Astrocyte (in vitro differentiated cells and primary cell): ENCODE results near the gene HMCN1. TPM values are rescaled to one million over a fixed set of nuclear protein-coding genes. Genes with fewer than 3 reads are reported as not detected.

Experiments
- DNase-seq: peaks from one replicate; pipeline ENCODE4 v3.0.0-alpha.2; 2010; ENCODE audit warnings: low read depth
- FAIRE-seq: peaks from 2 replicates; lab custom pipeline; 2011; peaks lifted over from hg19 to GRCh38; lab: Jason Lieb, UNC
- H2AFZ ChIP-seq: 2 replicates; pipeline ENCODE4 v1.6.0; 2012; ENCODE audit warnings: low read depth, low read length, inconsistent platforms
- H3K27ac ChIP-seq: 2 replicates; pipeline ENCODE4 v1.5.1; 2011; ENCODE audit warnings: low read depth, low read length, inconsistent platforms
- H3K27me3 ChIP-seq: 2 replicates; pipeline ENCODE4 v1.6.0; 2011; ENCODE audit warnings: low read length, inconsistent platforms; ENCODE audit not compliant: insufficient read depth
- H3K36me3 ChIP-seq: 2 replicates; pipeline ENCODE4 v1.5.1; 2011; ENCODE audit warnings: low read length, inconsistent platforms; ENCODE audit not compliant: insufficient read depth
- H3K4me1 ChIP-seq: 2 replicates; pipeline ENCODE4 v1.5.1; 2011; ENCODE audit warnings: low read length, inconsistent platforms; ENCODE audit not compliant: insufficient read depth
- H3K4me2 ChIP-seq: 2 replicates; pipeline ENCODE4 v1.6.0; 2012; ENCODE audit warnings: low read length, inconsistent platforms
- H3K4me3 ChIP-seq: 2 replicates; pipeline ENCODE4 v1.5.1; 2011; ENCODE audit warnings: low read depth, mild to moderate bottlenecking, low read length, inconsistent platforms; ENCODE audit not compliant: insufficient read depth
- H3K79me2 ChIP-seq: 2 replicates; pipeline ENCODE4 v1.6.0; 2012; ENCODE audit warnings: mild to moderate bottlenecking, low read length, inconsistent platforms; ENCODE audit not compliant: insufficient read depth
- H3K9ac ChIP-seq: 2 replicates; pipeline ENCODE4 v1.6.0; 2012; ENCODE audit warnings: mild to moderate bottlenecking, low read length, inconsistent platforms
- H3K9me3 ChIP-seq: 2 replicates; pipeline ENCODE4 v1.5.1; 2012; ENCODE audit warnings: low read depth, mild to moderate bottlenecking, low read length, inconsistent platforms; ENCODE audit not compliant: insufficient read depth
- H4K20me1 ChIP-seq: 2 replicates; pipeline ENCODE4 v1.6.0; 2012; ENCODE audit warnings: low read length, inconsistent platforms; ENCODE audit not compliant: insufficient read depth
- H3K27ac Mint-ChIP-seq: one replicate; pipeline ENCODE4 v1.8.0; 2021; ENCODE audit warnings: mild to moderate bottlenecking, mixed read lengths; ENCODE audit not compliant: unreplicated experiment
- H3K27me3 Mint-ChIP-seq: one replicate; pipeline ENCODE4 v1.8.0; 2021; ENCODE audit warnings: low read depth, mixed read lengths; ENCODE audit not compliant: unreplicated experiment
- H3K36me3 Mint-ChIP-seq: one replicate; pipeline ENCODE4 v1.8.0; 2021; ENCODE audit warnings: low read depth, mixed read lengths; ENCODE audit not compliant: unreplicated experiment
- H3K4me1 Mint-ChIP-seq: one replicate; pipeline ENCODE4 v1.8.0; 2021; ENCODE audit warnings: low read depth, mixed read lengths; ENCODE audit not compliant: unreplicated experiment
- H3K4me3 Mint-ChIP-seq: one replicate; pipeline ENCODE4 v1.8.0; 2021; ENCODE audit warnings: mild to moderate bottlenecking, moderate library complexity, mixed read lengths; ENCODE audit not compliant: unreplicated experiment
- H3K9me3 Mint-ChIP-seq: one replicate; pipeline ENCODE4 v1.8.0; 2021; ENCODE audit warnings: mild to moderate bottlenecking, mixed read lengths; ENCODE audit not compliant: unreplicated experiment
- CTCF ChIP-seq: IDR thresholded peaks from 2 replicates; pipeline ENCODE4 v1.5.1; 2011; ENCODE audit warnings: low read depth, mild to moderate bottlenecking, inconsistent platforms, low read length, moderate library complexity; ENCODE audit not compliant: insufficient read depth
- EZH2 ChIP-seq: IDR thresholded peaks from 2 replicates; pipeline ENCODE4 v1.6.1; 2012; ENCODE audit warnings: mild to moderate bottlenecking, low read length, inconsistent platforms; ENCODE audit not compliant: insufficient read depth
- total RNA-seq: library from RNA; stranded (reverse); gene quantifications from 2 replicates; pipeline ENCODE4 v1.2.1, GENCODE V29; 2021

The HMCN1 gene
- total RNA-seq, 1 donor from 2014 or later = 19.7 TPM

DNA sequence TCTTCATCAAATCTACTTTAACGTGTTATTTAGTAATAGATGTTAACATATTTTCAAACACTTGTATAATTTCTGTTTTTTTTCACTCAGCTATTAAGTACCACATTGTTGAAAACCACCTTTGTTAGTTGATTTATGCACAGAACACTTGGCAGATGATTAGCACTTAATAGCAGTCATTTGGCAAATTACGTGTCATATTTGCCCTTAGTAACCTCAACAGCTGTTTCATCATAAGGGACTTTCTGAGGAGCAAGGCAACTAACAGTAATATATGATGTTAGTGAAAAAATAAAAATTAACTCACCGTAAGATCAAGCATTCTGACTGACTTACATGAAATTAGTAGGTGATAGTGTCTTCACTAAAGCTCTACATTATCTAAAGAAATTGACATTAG is 186.4 kb downstream of the HMCN1 start:
- H3K27ac ChIP-seq = no peak overlapping the region
- H2AFZ ChIP-seq = no peak overlapping the region
- H4K20me1 ChIP-seq = no peaks in the 10 kb centered on the region
- H3K4me2 ChIP-seq = no peak overlapping the region
- no peak overlapping the region for H3K9ac ChIP-seq
- no peaks in the 10 kb centered on the region for H3K36me3 Mint-ChIP-seq
- H3K4me3 Mint-ChIP-seq = no peak overlapping the region
- H3K27ac Mint-ChIP-seq = no peak overlapping the region
- no peak overlapping the region for H3K4me3 ChIP-seq
- TF ChIP-seq EZH2 (no peak), CTCF (no peak)
- FAIRE-seq = no peak
- H3K9me3 Mint-ChIP-seq = no peaks in the 10 kb centered on the region
- no peaks in the 10 kb centered on the region for H3K79me2 ChIP-seq
- H3K27me3 ChIP-seq = no peaks in the 10 kb centered on the region
- no peaks in the 10 kb centered on the region for H3K36me3 ChIP-seq
- H3K9me3 ChIP-seq = no peaks in the 10 kb centered on the region
- no peaks in the 10 kb centered on the region for H3K27me3 Mint-ChIP-seq
- H3K4me1 Mint-ChIP-seq = no peaks in the 10 kb centered on the region
- H3K4me1 ChIP-seq = no peaks in the 10 kb centered on the region
- DNase-seq = no peak

DNA sequence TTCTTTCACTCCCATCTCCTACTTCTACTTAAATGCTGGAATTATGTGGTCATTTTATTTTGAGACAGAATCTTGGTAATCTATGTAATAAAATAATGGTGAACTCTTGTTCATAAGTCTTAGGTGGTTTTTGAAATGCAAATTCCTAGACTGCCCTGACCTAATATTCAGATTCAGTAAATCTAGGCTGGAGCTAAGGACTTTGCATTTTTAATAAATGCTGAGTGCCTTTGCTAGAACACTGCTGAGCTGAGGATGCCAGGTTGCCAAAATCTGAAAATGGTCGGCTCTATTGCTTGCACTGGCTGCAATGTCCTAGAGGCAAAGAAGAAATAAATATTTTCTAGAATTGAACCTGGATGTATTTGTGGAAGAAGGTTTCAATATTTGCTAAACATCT is 187.4 kb downstream of the HMCN1 start:
- Histone ChIP-seq H3K36me3 (no peaks in the 10 kb centered on the region), H3K27ac (no peak overlapping the region), H3K4me3 (no peak overlapping the region), H3K79me2 (no peaks in the 10 kb centered on the region), H3K9me3 (no peaks in the 10 kb centered on the region), H3K4me1 (no peaks in the 10 kb centered on the region), H3K4me2 (no peak overlapping the region), H4K20me1 (no peaks in the 10 kb centered on the region), H3K9ac (no peak overlapping the region), H3K27me3 (no peaks in the 10 kb centered on the region), H2AFZ (no peak overlapping the region)
- DNase-seq (no peak), FAIRE-seq (no peak)
- TF ChIP-seq CTCF = no peak
- TF ChIP-seq EZH2 = no peak
- Mint-ChIP-seq H3K36me3 (no peaks in the 10 kb centered on the region), H3K9me3 (no peaks in the 10 kb centered on the region), H3K27me3 (no peaks in the 10 kb centered on the region), H3K4me3 (no peak overlapping the region), H3K4me1 (no peaks in the 10 kb centered on the region), H3K27ac (no peak overlapping the region)

- Histone ChIP-seq H2AFZ (no peak overlapping the region), H3K27me3 (no peaks in the 10 kb centered on the region), H3K4me1 (no peaks in the 10 kb centered on the region), H3K36me3 (no peaks in the 10 kb centered on the region), H3K79me2 (no peaks in the 10 kb centered on the region), H3K4me3 (no peak overlapping the region), H3K4me2 (no peak overlapping the region), H3K27ac (no peak overlapping the region), H3K9me3 (no peaks in the 10 kb centered on the region), H3K9ac (no peak overlapping the region), H4K20me1 (no peaks in the 10 kb centered on the region)
- H3K27ac Mint-ChIP-seq = no peak overlapping the region
- DNase-seq (no peak), FAIRE-seq (no peak)
- no peaks in the 10 kb centered on the region for H3K27me3 Mint-ChIP-seq
- no peaks in the 10 kb centered on the region for H3K9me3 Mint-ChIP-seq
- H3K4me1 Mint-ChIP-seq = peaks cover 2% of the 10 kb centered on the region
- no peaks in the 10 kb centered on the region for H3K36me3 Mint-ChIP-seq
- TF ChIP-seq EZH2 (no peak), CTCF (no peak)
- no peak overlapping the region for H3K4me3 Mint-ChIP-seq
Measured at GRCh38 chr1:185926588-185926987, 192.4 kb downstream of the HMCN1 start.
